ENCODE measurements around the gene ENPP3. TPM values are rescaled to one million over a fixed set of nuclear protein-coding genes. Genes with fewer than 3 reads are reported as not detected.
A peak's percentile ranks its signal among the peaks of the same experiment; 100 is the strongest.

The ENPP3 gene
- total and polyA plus RNA-seq, 2 experiments from 2014 or later = not detected

- no peak for DNase-seq
Measured at GRCh38 chr6:131763749-131764148, 126.6 kb downstream of the ENPP3 start.

GRCh38 chr6:131764350-131764749 is 127.2 kb downstream of the ENPP3 start:
- Histone ChIP-seq H3K9ac (no peak overlapping the region), H3K9me2 (ENCODE audit: insufficient read depth) (no peaks in the 10 kb centered on the region), H3K4me3 (no peak overlapping the region), H3K4me2 (ENCODE audit: unreplicated experiment) (peak overlapping the region; percentile 73), H4K20me1 (ENCODE audit: insufficient read depth) (no peaks in the 10 kb centered on the region), H2AFZ (no peak overlapping the region), H3K27ac (peak overlapping the region; percentile 76), H3K36me3 (ENCODE audit: low read depth) (no peaks in the 10 kb centered on the region), H3K9me3 (ENCODE audit: low read depth) (no peaks in the 10 kb centered on the region), H3K4me1 (ENCODE audit: insufficient read depth) (peaks cover 72% of the 10 kb centered on the region), H3K27me3 (replicated peaks; ENCODE audit: insufficient read depth) (no peaks in the 10 kb centered on the region), H3K79me2 (ENCODE audit: insufficient read depth) (no peaks in the 10 kb centered on the region), H3F3A (ENCODE audit: insufficient read depth) (peaks cover 58% of the 10 kb centered on the region)
- WGBS, 2 experiments (ENCODE audit: low coverage in 1 of 2, low lambda C conversion rate in 2 of 2, missing lambda C conversion rate in 2 of 2) = 56 to 58% methylated on average over 4 of the region's 4 CpGs
- peak; percentile 76 for DNase-seq
- in situ Hi-C loops (cut with MboI) = no loop called here
- no peak for TF ChIP-seq EZH2 (IDR thresholded peaks at IDR 0.05; ENCODE audit: insufficient read depth, poor library complexity, severe bottlenecking)
- no peak for TF ChIP-seq EZH2phosphoT487 (IDR thresholded peaks at IDR 0.05; ENCODE audit: insufficient read depth, low read depth)

More at GRCh38 chr6:131763749-131764148, 126.6 kb downstream of the ENPP3 start:
- 94 to 100% methylated on average over 1 of the region's 1 CpG for WGBS, 2 experiments (ENCODE audit: low coverage in 1 of 2, low lambda C conversion rate in 2 of 2, missing lambda C conversion rate in 2 of 2)
- Histone ChIP-seq H3K27ac (peak overlapping the region; percentile 76; the same call in 1 of the 2 replicates), H3F3A (ENCODE audit: insufficient read depth) (peaks cover 58% of the 10 kb centered on the region), H3K9ac (no peak overlapping the region), H2AFZ (no peak overlapping the region), H3K4me1 (ENCODE audit: insufficient read depth) (peaks cover 72% of the 10 kb centered on the region), H3K4me3 (no peak overlapping the region), H3K27me3 (replicated peaks; ENCODE audit: insufficient read depth) (no peaks in the 10 kb centered on the region), H3K9me3 (ENCODE audit: low read depth) (no peaks in the 10 kb centered on the region), H3K79me2 (ENCODE audit: insufficient read depth) (no peaks in the 10 kb centered on the region), H3K36me3 (ENCODE audit: low read depth) (no peaks in the 10 kb centered on the region), H3K4me2 (ENCODE audit: unreplicated experiment) (no peak overlapping the region), H3K9me2 (ENCODE audit: insufficient read depth) (no peaks in the 10 kb centered on the region), H4K20me1 (ENCODE audit: insufficient read depth) (no peaks in the 10 kb centered on the region)
- in situ Hi-C loops (cut with MboI) = no loop called here
- TF ChIP-seq EZH2phosphoT487 (IDR thresholded peaks at IDR 0.05; ENCODE audit: insufficient read depth, low read depth) (no peak), EZH2 (IDR thresholded peaks at IDR 0.05; ENCODE audit: insufficient read depth, poor library complexity, severe bottlenecking) (no peak)

GRCh38 chr6:131765081-131765803 is 128.1 kb downstream of the ENPP3 start:
- no peaks in the 10 kb centered on the region for H3K36me3 ChIP-seq (ENCODE audit: low read depth)
- in situ Hi-C loops (cut with MboI) = no loop called here
- H2AFZ ChIP-seq = peak overlapping the region; percentile 36
- H3K9me3 ChIP-seq (ENCODE audit: low read depth) = no peaks in the 10 kb centered on the region
- H3K9me2 ChIP-seq (ENCODE audit: insufficient read depth) = no peaks in the 10 kb centered on the region
- H3F3A ChIP-seq (ENCODE audit: insufficient read depth) = peaks cover 58% of the 10 kb centered on the region
- peak; percentile 81; the same call in 1 of the 2 replicates for TF ChIP-seq EZH2phosphoT487 (IDR thresholded peaks at IDR 0.05; ENCODE audit: insufficient read depth, low read depth)
- TF ChIP-seq EZH2 (IDR thresholded peaks at IDR 0.05; ENCODE audit: insufficient read depth, poor library complexity, severe bottlenecking) = no peak
- peak overlapping the region; percentile 31 for H3K9ac ChIP-seq
- H3K27me3 ChIP-seq (replicated peaks; ENCODE audit: insufficient read depth) = no peaks in the 10 kb centered on the region
- WGBS, 2 experiments (ENCODE audit: low coverage in 1 of 2, low lambda C conversion rate in 2 of 2, missing lambda C conversion rate in 2 of 2) = 11 to 13% methylated on average over 9 of the region's 9 CpGs
- DNase-seq = peak; percentile 87
- H3K4me2 ChIP-seq (ENCODE audit: unreplicated experiment) = peak overlapping the region; percentile 73
- H4K20me1 ChIP-seq (ENCODE audit: insufficient read depth) = no peaks in the 10 kb centered on the region
- peak overlapping the region; percentile 76 for H3K27ac ChIP-seq
- H3K4me1 ChIP-seq (ENCODE audit: insufficient read depth) = peaks cover 70% of the 10 kb centered on the region
- no peaks in the 10 kb centered on the region for H3K79me2 ChIP-seq (ENCODE audit: insufficient read depth)
- H3K4me3 ChIP-seq = peak overlapping the region; percentile 37

GRCh38 chr6:131765804-131766135 is 128.7 kb downstream of the ENPP3 start:
- Histone ChIP-seq H2AFZ (peak overlapping the region; percentile 36), H3K27me3 (replicated peaks; ENCODE audit: insufficient read depth) (no peaks in the 10 kb centered on the region), H3K4me1 (ENCODE audit: insufficient read depth) (peaks cover 64% of the 10 kb centered on the region), H3K9ac (peak overlapping the region; percentile 31), H4K20me1 (ENCODE audit: insufficient read depth) (no peaks in the 10 kb centered on the region), H3F3A (ENCODE audit: insufficient read depth) (peaks cover 56% of the 10 kb centered on the region), H3K36me3 (ENCODE audit: low read depth) (no peaks in the 10 kb centered on the region), H3K79me2 (ENCODE audit: insufficient read depth) (no peaks in the 10 kb centered on the region), H3K27ac (peak overlapping the region; percentile 76), H3K9me2 (ENCODE audit: insufficient read depth) (no peaks in the 10 kb centered on the region), H3K4me3 (peak overlapping the region; percentile 37), H3K4me2 (ENCODE audit: unreplicated experiment) (peak overlapping the region; percentile 73), H3K9me3 (ENCODE audit: low read depth) (no peaks in the 10 kb centered on the region)
- in situ Hi-C loops (cut with MboI) = no loop called here
- peak; percentile 59 for DNase-seq
- 29 to 30% methylated on average over 4 of the region's 4 CpGs for WGBS, 2 experiments (ENCODE audit: low coverage in 1 of 2, low lambda C conversion rate in 2 of 2, missing lambda C conversion rate in 2 of 2)
- no peak for TF ChIP-seq EZH2 (IDR thresholded peaks at IDR 0.05; ENCODE audit: insufficient read depth, poor library complexity, severe bottlenecking)
- no peak for TF ChIP-seq EZH2phosphoT487 (IDR thresholded peaks at IDR 0.05; ENCODE audit: insufficient read depth, low read depth)

Data from GM23248 (cell line).